ENCODE data around the gene COL9A2.
A peak's percentile ranks its signal among the peaks of the same experiment; 100 is the strongest.
"Not testable (repeated sequence)": the region's sequence is repeated elsewhere in the genome, so short reads cannot be mapped to it uniquely, and the experiment has no call there.

Gene COL9A2

DNA sequence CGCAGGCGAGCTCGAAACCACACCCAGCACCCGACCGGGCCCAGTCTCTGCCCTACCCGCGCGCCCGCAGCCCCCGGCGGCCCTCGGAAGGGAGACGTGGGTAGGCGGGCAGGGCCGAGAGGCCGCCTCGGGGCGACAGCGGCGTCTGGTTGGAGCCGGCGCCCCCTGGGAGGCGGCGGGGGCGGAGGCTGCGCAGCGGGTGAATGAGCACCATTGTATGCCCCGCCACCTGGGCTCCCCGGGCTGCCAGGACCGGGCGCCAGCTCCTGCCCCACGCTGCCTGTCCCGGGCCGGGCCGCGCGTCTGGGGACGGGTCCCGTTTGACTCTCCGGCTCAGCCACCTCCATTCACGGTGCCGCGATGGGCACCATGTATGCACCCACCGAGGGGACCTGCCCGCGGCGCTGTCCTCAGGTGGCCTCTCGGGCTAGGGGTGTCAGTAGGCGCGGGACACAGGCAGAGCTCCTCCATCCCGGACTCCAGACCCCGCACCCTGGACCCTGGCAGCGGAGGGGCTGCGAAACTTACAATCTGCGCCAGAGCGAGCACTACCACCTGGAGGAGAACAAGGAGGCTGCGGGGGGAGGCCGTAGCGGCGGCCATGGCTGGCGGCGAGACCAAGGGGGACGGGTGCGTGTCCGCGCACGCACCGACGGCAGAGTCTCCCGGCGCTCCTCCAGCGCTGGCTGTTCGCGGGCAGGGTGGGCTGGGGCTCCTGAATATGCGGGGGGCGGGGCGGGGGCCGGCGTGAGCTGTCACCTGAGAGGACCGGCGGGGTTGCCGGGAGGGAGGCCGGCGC, at the start of gene COL9A2:
Gene COL9A2 (minus strand): TSS at position 692 of the 799 bp plus-strand sequence. CDS start 89 bp downstream, at position 603.
- DNase-seq = peak; percentile 65 to 69

DNA sequence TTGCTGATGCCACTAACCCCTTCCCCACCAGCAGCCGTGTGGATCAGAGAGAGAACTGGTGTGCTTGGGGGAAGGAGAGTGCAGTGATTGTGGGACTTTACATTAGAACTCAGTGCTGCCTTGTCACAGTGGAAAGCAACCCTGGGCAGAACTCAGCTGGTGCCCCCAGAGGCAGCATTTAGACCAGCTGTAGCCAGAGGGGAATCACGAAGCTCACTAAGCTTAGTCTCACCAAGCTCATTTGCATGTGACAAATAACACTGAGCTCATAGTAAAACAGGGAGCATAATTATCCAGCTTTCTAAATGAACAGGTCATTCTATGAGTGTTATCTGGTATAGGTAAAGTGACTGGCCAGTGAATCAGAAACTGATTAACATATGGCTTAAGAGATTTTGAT, 46.6 kb upstream of the COL9A2 start:
- DNase-seq = peak in 1 of 2 donors; percentile 46

DNA sequence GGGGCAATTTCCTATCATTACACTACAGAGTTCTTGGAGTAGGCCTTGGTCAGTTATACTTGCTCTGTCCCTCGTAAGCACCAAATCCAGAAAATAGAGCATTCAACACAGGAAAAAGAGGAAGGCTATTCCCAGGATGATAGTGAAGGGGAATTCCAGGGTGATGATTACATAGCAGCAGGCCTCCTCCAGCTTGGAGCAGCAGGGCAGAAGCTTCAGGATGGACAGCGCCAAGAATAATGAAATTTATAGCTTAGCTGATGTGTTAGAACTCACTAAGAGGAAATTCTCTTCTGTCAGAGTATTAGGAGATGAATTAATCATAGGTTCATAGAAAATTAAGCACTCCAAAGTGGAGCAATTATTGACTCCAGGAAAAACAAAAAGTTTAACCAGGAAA, 45.6 kb upstream of the COL9A2 start:
- DNase-seq = no peak

DNA sequence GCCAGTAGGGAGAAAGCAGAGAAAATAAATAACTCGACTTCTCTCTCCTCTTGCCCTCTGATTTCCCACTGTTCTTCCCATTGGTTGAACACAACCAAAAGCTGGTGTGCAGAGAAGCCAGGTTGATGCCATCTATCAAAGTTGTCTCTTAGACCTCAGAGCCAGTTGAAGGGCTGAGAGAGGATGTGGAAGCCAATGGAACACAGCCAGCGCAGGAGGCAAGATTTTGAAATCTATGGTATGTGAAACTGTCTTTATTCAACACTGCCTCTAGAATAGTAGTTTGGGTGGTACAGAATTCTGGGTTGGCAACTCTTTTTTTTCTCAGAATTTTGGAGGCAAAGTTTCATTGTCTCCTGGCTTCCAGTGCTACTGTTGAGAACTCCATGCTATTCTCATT, 45.1 kb upstream of the COL9A2 start:
- DNase-seq = no peak

DNA sequence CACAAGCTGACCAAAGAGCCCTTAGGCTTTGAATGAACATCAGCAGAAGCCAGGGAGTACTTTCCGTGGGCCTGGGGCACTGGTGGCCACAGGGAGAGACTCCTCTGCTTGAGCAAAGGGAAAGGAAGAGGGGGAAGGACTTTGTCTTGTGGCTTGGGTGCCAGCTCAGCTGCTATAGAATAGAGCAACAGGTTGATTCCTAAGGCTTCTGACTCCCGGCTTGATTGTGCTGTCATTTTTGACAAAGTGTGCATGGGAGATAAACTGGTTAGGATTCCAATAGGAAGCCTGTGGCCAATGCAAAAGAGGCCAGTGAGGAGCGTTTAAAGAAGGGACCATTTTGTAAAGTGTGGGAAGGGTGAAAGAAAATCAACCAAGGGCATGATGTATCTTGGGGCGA, 44.6 kb upstream of the COL9A2 start:
- DNase-seq = no peak

DNA sequence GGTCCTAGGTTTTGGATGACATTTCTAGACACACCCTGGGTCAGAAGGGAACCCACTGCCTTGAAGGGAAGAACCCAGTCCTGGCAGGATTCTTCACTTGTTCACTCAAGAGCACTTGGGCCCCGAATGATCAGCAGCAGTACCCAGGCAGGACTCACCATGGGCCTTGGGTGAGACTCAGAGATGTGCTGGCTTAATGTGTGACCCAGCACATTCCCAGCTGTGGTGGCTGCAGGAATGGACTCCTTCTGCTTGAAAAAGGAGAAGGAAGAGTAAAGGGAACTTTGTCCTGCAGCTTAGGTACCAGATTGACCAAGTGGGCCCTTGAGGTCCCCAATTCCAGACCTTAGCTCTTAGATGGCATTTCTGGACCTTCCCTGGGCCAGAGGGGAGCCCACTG, 44.1 kb upstream of the COL9A2 start:
- no peak for DNase-seq

DNA sequence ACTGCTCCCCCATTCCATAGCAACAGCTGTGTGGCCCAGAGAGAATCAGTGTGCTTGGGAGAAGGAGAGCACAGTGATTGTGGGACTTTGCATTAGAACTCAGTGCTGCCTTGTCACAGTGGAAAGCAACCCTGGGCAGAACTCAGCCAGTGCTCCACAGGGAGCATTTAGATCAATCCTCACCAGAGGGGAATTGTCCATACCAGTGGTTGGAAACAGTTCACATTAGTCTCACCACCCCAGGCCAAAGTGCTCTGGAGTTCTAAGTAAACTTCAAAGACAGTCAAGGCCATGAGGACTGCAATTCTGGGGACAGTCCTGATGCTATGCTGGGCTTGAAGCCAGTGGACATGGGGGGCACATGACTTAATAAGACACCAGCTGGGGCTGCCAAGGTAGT, 43.5 kb upstream of the COL9A2 start:
- DNase-seq = no peak

DNA sequence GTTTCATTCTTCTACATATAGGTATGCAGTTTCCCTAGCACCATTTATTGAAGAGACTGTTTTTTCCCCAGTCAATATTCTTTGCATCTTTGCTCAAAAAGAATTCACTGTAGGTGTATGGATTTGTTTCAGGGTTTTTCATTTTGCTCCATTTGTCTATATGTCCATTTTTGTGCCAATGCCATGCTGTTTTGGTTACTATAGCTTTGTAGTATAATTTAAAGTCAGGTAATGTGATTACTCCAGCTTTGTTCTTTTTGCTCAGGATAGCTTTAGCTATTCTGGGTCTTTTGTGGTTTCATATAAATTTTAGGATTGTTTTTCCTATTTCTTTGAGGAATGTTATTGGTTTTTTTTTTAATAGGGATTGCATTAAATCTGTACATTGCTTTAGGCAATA, 40.5 kb upstream of the COL9A2 start:
- DNase-seq = no peak

DNA sequence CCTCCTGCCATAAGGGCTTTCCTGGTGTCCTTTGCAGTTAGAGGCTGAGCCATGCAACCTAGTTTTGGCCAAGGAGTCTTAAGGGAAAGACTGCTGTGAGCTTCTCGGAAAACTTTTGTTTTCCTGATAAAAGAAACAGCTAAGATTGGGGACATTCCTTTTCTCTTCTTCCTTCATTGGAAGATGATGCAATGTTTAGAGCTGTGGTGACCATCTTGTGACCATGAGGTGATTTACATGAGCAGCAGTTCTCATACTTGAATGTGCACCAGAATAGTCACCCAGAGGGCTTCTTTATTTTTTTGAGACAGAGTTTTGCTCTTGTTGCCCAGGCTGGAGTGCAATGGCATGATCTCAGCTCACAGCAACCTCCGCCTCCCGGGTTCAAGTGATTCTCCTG, 36.0 kb upstream of the COL9A2 start:
- no peak for DNase-seq

DNA sequence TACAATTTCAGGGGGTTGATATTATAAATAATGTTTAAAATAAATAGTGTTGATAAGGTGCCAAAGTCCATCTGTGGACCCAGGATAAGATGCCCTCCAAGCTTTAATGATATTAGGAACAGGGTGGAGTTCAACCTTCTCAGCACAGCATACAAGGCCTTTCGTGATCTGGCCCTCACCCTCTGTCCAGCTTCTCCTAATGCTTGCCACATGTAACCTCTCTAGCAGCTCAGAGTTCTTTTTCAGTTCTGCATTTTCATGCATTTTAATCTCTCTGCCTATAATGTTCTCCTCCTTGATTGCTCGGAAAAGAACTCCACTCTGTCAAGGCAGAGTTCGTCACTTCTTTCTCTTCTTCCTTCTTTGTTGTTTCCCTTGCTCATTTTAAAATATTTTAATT, 35.0 kb upstream of the COL9A2 start:
- peak in 1 of 2 donors; percentile 34 for DNase-seq

DNA sequence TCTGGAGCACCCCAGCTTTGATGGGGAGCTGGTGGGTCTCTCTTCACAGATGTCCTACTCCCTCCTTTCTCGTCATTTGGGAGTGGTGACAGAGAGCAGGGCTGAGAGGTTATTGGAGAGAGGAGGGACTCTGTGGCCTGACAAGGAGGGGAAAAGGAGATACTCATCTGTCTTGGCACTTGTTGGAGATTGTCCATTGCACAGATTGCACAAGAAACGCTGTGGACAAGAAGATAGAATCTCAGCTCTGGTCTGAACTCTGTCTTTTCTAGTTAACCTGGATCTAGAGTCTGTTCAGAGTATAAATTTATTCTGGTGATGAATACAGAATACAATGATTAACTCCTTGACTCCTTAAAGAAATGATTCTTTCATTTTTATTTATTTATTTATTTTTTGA, 34.0 kb upstream of the COL9A2 start:
- DNase-seq = no peak

DNA sequence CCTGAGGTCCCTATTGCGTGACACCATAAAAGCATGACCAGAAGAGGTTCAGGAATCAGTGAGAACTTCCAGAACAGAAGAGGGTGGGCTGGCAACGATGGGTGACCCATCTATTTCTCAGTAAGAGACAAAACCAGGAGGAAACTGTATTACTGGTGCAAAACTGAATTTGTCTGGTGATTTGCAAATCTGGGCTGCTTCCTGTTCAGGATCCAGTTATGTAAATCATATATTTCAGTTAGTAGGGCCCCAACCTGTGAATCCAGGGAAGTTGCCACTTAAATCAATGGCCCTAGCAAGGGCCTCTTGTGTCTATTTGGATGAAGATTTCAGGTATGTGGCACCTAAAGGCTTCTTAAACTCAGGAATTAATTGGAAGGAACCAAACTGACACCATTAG, 33.3 kb upstream of the COL9A2 start:
- DNase-seq = no peak

DNA sequence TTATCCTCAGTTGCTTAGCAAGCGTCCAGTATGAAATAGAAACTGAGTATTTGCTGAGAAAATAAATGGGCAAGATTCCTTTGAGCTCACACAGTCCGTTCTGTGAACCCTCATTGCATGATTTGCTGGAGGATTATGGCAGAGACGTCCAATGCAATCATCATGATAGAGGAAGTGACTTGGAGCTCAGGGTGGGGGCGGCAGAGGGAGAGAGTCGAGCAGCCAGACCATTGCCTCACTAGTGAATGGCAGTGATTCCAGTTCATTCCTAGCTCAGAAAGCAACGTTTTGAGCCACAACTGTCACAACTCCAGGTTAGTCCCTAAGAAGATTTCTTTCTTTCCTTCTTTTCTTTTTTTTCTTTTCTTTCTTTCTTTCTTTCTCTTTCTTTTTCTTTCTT, 27.5 kb upstream of the COL9A2 start:
- DNase-seq = peak; percentile 27 to 65

DNA sequence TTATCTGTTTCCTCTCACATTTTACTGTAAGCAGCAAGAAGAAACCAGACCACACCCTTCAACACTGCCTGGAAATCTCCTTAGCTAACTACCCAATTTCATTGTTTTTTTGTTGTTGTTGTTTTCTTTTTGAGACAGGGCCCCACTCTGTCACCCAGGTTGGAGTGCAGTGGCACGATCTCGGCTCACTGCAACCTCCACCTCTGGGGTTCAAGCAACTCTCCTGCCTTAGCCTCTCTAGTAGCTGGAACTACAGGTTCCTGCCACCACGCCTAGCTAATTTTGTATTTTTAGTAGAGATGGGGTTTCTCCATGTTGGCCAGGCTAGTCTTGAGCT, 25.3 kb upstream of the COL9A2 start:
- DNase-seq = not testable (repeated sequence)

DNA sequence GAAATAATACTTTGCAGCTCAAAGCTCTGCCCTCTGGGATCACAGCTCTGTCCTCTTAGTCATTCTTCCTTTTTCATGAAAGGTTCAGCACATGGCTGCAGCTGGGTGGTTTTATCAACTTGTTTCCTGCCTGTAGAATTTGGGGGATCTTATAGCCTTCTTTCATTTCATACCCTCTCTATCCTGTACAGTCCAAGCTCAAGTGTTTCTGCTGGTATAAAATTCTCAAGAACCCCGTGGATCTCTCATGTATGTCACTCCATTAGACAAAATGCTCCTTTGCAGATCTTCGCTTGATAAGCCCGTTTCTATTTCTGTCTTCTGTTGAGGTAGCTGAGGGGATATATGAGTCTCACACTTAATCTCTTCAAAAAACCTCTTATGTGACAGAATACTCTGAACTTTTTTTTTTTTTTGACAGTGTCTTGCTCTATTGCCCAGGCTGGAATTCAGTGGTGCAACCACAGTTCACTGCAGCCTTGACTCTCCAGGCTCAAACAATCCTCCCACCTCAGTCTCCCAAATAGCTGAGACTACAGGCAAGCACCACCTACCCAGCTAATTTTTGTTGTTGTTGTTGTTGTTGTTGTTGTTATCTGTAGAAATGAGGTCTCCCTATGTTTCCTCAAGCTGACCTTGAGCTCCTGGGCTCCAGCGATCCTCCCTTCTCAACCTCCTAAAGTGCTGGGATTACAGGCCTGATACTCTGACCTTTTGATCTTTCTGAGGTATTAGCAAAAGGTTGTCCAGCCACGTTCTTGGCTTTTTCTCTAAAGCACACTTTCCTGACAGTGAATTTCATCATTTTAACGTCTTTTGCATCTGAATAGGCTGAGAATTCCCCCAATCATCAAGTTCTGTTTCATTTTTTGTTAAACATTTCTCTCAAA, 24.6 kb upstream of the COL9A2 start:
- peak in 1 of 2 donors; percentile 22 for DNase-seq

DNA sequence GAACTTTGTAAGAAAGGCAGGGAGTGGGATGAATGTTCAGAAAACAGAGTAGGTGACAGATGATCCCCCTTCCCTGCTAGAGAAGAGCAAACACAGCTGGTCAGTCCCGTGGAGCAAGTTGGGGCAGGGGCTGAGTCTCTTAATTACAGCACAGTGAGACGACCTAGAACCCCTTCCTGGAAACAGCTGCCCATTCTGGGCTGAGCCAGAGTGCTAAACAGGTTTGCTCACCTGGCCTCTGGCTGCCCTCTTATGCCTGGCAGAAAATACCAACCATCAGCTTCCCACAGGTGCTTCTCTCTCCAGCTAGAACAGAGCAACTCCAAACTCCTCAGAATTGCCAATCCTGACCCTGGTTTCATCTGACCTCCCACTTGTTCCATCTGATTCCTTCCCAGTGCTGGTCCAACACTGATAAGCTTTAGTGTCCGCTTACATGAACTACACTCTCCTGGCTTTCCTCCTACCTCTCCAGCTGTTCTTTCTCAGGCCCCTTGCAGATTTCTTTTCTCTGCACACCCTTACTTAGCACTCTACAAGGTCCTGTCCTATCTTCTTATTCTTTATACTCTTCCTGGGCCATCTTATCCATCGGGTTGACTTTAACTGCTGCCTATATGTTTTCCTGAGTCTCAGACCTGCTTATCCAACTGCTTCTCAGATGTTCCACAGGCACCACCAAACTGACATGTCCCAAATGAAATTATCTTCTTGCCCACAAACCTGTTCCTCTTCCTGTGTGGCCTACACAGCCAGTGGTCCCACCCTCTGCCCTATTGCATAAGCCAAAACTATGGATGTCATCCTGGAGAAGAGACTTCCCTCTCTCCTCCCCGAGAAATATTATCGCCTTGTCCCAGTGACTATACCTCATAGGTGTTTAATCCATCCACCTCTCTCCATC, 22.6 kb upstream of the COL9A2 start:
- DNase-seq = no peak

DNA sequence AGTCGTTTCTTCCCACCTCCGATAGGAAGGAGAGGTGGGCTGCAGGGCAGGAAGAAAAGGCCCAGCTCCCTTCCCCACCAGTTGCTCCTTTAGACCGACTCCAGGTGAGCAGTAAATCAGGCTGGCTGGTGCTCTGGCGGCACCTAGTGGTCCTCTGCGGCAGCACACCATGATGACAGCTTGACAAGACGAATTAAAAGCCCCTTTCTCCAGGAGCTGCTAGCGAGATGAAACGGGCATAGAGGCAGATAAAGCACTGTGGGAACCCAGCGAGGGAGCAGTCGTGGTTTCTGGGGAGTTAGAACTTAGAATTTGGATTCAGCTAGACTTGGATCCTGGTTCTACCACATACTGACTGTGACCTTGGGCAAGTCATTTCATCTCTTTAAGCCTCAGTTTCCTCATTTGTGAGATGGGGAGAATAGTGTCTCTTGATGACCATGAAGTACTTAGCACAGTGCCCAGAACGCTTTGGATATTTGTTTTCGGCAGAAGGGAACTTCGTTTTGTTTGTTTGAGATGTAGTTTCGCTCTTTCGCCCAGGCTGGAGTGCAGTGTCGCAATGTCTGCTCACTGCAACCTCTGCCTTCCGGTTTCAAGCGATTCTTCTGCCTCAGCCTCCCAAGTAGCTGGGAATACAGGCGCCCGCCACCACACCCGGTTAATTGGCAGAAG, 21.8 kb upstream of the COL9A2 start:
- DNase-seq = peak; percentile 93

DNA sequence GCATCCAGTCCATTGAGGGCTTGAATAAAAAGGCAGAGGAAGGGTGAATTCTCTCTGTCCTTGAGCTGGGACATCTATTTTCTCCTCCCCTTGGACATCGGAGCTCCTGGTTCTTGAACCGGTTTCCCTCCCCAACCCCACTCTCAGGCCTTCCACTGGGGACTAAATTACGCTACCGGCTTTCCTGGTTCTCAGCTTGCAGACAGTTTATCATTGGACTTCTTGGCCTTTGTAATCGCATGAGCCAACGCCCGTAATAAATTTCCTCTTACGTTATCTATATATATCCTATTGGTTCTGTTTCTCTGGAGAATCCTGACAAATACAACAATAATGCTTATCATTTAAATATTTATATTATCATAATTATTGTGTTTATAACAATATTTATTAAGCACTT, 20.4 kb upstream of the COL9A2 start:
- DNase-seq = no peak

DNA sequence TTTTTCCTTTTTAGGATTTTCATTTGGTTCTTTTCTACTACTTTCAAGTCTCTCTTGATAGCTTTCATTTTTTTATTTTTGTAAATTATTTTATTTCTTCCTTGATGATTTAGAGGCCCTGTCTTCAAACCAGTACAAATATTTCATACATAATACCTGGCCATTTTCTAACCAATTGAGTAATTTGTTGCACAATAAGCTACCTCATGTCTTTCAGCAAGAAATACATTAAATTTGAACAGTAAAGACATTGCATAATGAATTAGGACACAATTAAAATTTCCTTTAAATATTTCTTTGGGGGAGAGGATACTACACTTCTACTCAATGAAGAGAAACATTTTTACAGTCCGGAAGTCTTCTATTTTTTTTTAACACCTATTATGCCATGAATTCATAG, 15.6 kb upstream of the COL9A2 start:
- DNase-seq = no peak

DNA sequence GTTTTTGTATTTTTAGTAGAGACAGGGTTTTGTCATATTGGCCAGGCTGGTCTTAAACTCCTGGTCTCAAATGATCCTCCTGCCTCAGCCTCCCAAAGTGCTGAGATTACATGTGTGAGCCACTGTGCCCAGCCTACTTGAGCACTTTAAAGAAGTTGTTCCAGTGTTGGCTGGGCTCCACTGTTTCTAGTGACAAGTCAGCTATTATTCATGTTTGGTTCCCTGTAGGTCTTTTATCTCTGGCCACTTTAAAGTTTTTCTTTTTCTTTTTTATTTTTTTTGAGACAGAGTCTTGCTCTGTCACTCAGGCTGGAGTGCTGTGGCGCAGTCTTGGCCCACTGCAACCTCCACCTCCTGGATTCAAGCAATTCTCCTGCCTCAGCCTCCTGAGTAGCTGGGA, 14.3 kb upstream of the COL9A2 start:
- DNase-seq = not testable (repeated sequence)

DNA sequence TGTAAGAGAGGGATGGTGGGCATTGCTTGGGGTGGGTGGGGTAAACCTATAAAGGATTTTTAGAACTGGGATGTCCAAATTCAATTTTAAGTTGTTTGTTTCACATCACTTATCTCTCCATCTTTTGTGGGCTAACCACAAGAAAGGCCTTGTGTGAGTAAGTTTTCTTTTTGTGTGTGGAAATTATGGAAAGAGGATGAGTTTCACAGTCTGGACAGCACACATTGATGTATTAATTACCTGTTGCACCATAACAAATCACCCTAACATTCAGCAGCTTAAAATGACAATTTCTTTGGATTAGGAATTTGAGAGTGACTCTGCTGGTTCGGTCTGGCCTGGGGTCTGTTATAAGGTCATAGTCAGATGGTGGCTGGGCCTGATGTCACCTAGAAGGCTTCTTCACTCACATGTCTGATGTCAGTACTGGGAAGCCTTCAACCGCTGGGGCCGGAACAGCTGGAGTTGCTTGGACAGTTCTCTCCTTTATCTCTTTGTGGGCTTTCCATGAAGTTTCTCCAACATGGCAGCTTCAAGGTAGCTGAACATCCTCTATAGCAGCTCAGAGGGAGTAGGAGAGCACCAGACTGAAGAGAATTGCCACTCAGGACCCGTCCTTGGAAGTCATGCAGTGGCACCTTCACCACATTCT, 2.0 kb upstream of the COL9A2 start:
- no peak for DNase-seq

DNA sequence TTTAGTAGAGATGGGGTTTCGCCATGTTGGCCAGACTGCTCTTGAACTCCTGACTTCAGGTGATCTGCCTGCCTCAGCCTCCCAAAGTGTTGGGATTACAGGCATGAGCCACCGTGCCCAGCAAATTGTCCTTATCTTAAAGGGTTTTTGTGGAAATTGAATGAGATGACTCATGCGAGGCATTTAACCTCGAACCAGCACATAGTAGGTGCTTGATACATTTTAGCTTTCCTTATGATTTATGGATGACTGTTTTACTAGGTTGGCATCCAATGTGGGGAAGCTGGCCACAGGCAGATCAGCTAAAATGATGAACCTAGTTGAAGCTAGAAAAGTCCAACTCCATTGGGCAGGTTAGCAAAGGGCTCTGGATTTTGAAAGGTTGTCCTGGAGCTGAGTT, 1.4 kb upstream of the COL9A2 start:
- DNase-seq = no peak

Measured in CD4-positive, alpha-beta T cell treated with Interleukin-4 for 1 hour (primary cell).